Measurements from ENCODE around the gene FBXO28. TPM values are rescaled to one million over a fixed set of nuclear protein-coding genes. Genes with fewer than 3 reads are reported as not detected.

Gene FBXO28
- total RNA-seq, 1 donor, result 58.6 TPM

DNA sequence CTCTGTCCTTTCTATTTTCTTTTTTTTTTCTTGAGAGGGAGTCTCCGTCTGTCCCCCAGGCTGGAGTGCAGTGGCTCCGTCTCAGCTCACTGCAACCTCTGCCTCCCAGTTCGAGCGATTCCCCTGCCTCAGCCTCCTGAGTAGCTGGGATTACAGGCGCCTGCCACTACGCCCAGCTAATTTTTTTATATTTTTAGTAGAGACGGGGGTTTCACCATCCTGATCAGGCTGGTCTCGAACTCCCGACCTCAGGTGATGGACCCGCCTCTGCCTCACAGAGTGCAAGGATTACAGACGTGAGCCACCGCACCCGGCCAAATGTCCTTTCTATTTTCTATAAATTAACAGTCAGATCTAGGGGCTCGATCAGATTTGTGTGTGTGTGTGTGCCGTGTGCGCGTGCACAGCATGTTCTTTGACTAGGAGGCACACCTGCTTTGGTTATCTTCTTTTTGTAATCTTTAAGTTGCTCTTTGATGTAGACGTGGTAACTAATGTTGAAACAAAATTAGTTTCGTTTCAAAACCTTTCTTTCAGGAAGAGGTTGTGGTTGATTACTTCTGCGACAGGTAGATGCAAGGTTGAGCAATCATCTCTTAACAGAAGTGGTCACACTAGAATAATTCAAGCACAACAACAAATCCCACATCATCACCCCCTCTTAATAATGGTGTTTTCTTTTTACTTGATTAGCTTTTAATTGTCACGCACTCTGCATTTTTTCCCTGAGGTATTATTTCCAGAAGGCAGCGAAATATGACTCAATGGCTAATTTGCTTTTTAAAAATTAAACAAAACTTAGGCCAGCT lies 68.3 kb downstream of the FBXO28 start:
- H3K4me1 ChIP-seq (ENCODE audit: insufficient read depth, low read length), result peaks cover 45% of the 10 kb centered on the region
- peak overlapping the region; percentile 87 for H3K4me3 ChIP-seq (ENCODE audit: low read length)
- H3K9me3 ChIP-seq (ENCODE audit: low read depth, low read length), result no peaks in the 10 kb centered on the region
- H3K27me3 ChIP-seq (ENCODE audit: insufficient read depth, low read length), result no peaks in the 10 kb centered on the region

DNA sequence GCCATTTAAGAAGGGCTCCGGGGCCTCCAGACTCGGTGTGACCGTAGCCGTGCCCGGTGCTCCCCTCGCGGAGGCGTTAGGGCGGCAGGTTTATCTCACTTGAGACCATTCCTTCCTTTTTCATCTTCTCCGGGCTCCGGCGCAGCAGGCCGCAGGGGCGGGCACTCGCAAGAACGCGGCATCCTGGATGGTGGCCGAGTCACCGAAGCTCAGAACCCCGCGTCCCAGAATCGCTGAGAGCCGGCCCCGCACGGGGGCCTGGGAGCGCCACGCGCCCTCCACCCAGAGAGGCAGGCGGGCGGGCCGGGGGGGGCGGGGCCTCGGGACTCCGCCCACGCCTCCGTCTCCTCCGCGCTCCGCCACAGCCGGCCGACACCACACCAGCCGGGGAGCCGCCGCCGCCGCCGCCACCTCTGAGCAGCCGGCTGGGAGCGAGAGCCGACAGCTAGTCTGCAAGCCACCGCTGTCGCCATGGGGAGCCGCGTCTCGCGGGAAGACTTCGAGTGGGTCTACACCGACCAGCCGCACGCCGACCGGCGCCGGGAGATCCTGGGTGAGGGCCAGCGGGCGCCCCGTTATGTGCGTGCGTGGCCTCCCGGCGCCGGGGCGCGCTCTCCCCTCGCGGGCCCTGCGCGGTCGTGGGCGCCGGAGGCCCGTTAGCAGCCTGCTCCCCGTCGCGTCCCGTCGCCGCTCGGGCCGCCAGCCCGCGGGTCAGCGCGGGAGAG lies 69.1 kb downstream of the FBXO28 start, which contains the start of gene DEGS1:
Gene DEGS1, plus strand, starts transcription at position 375 of the 725 bp plus-strand sequence. Its CDS starts 97 bp downstream, at position 472.
- Histone ChIP-seq H3K4me3 (ENCODE audit: low read length) (peak within 1 kb of the TSS; percentile 87), H3K4me1 (ENCODE audit: insufficient read depth, low read length) (peaks cover 45% of the 10 kb centered on the region), H3K9me3 (ENCODE audit: low read depth, low read length) (no peaks in the 10 kb centered on the region), H3K27me3 (ENCODE audit: insufficient read depth, low read length) (no peaks in the 10 kb centered on the region)

DNA sequence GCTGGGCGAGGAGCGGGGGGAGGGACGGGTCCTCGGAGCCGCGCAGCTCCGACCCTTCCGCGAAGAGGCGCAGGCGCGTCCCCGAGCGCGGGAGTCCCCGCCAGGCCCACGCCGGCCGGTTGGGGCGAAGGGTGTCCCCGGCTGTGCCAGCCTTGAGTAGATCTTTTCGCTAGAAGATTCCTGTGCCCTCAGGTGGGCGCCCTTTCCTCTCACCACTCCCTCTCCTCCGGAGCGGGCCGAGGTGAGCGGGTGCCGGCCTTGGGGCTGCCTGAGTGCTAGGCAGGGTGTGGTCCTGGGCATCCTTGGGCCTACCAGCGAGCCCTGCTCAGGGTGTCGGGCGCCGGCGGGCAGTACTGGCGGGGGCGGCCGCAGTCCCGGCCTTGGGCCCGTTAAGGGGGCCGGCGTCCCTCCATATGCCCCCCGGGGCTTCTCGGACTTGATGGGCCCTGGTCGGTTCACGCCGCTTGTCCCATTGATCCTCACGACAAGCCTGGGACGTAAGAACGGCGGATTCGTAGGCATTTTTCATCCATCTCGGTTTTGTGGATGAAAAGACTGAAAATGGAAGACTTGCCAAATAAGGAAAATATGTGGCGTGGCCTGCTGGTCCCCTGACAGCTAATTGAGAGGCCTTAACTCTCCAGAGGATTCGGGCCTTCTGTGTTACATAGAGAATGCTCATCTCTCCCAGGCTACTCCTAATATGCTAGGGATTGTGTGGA lies 69.8 kb downstream of the FBXO28 start:
- Histone ChIP-seq H3K9me3 (ENCODE audit: low read depth, low read length) (no peaks in the 10 kb centered on the region), H3K4me3 (ENCODE audit: low read length) (peak overlapping the region; percentile 87), H3K27me3 (ENCODE audit: insufficient read depth, low read length) (no peaks in the 10 kb centered on the region), H3K4me1 (ENCODE audit: insufficient read depth, low read length) (peaks cover 45% of the 10 kb centered on the region)

DNA sequence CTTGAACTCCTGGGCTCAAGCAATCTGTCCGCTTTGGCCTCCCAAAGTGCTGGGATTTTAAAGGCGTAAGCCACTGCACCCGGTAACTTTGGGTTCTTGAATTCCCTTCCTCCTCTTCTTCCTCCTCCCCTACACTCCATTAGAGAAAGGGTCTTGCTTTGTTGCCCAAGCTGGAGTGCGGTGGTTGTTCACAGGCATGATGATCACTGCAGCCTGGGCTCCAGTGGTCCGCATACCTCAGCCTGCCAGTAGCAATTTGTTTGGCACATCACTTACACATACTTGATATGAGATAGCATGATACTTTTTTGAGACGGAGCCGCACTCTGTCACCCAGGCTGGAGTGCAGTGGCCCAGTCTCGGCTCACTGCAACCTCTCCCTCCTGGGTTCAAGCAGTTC lies 71.3 kb downstream of the FBXO28 start:
- Histone ChIP-seq H3K27me3 (ENCODE audit: insufficient read depth, low read length) (no peaks in the 10 kb centered on the region), H3K9me3 (ENCODE audit: low read depth, low read length) (no peaks in the 10 kb centered on the region), H3K4me1 (ENCODE audit: insufficient read depth, low read length) (peaks cover 48% of the 10 kb centered on the region), H3K4me3 (ENCODE audit: low read length) (no peak overlapping the region)

DNA sequence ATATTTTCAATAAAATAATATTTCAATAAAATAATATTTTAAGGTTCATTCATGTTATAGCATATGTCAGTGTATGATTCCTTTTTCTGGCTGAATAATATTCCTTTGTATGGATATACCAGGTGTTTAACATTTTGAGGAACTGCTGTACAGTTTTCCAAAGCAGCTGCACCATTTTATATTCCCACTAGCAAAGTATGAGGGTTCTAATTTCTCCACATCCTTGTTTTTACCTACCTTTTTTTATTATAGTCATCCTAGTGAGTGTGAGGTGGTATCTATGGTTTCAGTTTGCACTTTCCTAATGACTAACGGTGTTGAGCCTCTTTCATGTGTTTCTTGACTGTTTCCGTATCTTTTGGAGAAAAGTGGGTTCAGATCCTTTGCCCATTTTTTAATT lies 74.4 kb downstream of the FBXO28 start:
- Histone ChIP-seq H3K4me3 (ENCODE audit: low read length) (no peak overlapping the region), H3K4me1 (ENCODE audit: insufficient read depth, low read length) (peaks cover 31% of the 10 kb centered on the region), H3K27me3 (ENCODE audit: insufficient read depth, low read length) (no peaks in the 10 kb centered on the region), H3K9me3 (ENCODE audit: low read depth, low read length) (no peaks in the 10 kb centered on the region)

DNA sequence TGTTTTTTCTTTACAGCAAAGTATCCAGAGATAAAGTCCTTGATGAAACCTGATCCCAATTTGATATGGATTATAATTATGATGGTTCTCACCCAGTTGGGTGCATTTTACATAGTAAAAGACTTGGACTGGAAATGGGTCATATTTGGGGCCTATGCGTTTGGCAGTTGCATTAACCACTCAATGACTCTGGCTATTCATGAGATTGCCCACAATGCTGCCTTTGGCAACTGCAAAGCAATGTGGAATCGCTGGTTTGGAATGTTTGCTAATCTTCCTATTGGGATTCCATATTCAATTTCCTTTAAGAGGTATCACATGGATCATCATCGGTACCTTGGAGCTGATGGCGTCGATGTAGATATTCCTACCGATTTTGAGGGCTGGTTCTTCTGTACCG lies 75.7 kb downstream of the FBXO28 start:
- Histone ChIP-seq H3K4me3 (ENCODE audit: low read length) (no peak overlapping the region), H3K4me1 (ENCODE audit: insufficient read depth, low read length) (peaks cover 22% of the 10 kb centered on the region), H3K27me3 (ENCODE audit: insufficient read depth, low read length) (no peaks in the 10 kb centered on the region), H3K9me3 (ENCODE audit: low read depth, low read length) (no peaks in the 10 kb centered on the region)

DNA sequence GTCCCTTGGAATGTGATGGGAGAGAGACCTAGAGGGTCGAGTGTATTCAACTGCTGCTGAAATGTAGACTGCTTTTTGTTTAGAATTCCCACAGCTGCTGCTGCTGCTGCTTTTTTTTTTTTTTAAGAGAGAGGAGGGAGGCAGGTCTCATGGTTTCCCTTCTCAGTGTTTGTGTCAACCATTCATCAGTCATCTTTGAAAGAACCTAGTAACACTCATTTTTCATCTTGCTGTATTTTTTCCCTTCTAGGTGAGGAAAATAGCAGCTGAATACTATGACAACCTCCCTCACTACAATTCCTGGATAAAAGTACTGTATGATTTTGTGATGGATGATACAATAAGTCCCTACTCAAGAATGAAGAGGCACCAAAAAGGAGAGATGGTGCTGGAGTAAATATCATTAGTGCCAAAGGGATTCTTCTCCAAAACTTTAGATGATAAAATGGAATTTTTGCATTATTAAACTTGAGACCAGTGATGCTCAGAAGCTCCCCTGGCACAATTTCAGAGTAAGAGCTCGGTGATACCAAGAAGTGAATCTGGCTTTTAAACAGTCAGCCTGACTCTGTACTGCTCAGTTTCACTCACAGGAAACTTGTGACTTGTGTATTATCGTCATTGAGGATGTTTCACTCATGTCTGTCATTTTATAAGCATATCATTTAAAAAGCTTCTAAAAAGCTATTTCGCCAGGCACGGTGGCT lies 78.3 kb downstream of the FBXO28 start:
- Histone ChIP-seq H3K4me1 (ENCODE audit: insufficient read depth, low read length) (peaks cover 19% of the 10 kb centered on the region), H3K4me3 (ENCODE audit: low read length) (no peak overlapping the region), H3K9me3 (ENCODE audit: low read depth, low read length) (no peaks in the 10 kb centered on the region), H3K27me3 (ENCODE audit: insufficient read depth, low read length) (no peaks in the 10 kb centered on the region)

DNA sequence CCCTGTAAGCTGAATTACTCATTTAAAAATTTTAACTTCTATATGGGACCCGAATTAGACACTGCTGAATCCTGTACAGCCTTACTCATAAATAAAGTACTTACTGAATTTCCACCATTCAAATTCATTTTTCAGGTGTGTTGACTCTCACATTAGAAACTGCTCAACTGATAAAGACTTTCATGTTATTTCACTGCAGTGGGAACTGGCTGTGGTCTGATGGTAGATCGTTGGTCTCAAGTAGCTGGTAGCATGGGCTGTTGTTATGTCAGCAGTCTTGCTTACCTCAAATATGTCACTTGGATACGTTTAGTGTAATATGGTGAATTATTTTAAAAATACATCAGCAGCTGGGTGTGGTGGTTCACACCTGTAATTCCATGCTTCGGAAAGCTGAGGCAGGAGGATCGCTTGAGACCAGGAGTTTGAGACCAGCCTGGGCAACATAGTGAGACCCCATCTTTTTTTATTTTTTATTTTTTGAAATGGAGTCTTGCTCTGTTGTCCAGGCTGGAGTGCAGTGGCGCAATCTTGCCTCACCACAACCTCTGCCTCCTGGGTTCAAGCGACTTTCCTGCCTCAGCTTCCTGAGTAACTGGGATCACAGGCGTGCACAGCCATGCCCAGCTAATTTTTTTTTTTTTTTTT lies 79.5 kb downstream of the FBXO28 start:
- no peaks in the 10 kb centered on the region for H3K27me3 ChIP-seq (ENCODE audit: insufficient read depth, low read length)
- H3K4me1 ChIP-seq (ENCODE audit: insufficient read depth, low read length), result peaks cover 19% of the 10 kb centered on the region
- no peak overlapping the region for H3K4me3 ChIP-seq (ENCODE audit: low read length)
- no peaks in the 10 kb centered on the region for H3K9me3 ChIP-seq (ENCODE audit: low read depth, low read length)

DNA sequence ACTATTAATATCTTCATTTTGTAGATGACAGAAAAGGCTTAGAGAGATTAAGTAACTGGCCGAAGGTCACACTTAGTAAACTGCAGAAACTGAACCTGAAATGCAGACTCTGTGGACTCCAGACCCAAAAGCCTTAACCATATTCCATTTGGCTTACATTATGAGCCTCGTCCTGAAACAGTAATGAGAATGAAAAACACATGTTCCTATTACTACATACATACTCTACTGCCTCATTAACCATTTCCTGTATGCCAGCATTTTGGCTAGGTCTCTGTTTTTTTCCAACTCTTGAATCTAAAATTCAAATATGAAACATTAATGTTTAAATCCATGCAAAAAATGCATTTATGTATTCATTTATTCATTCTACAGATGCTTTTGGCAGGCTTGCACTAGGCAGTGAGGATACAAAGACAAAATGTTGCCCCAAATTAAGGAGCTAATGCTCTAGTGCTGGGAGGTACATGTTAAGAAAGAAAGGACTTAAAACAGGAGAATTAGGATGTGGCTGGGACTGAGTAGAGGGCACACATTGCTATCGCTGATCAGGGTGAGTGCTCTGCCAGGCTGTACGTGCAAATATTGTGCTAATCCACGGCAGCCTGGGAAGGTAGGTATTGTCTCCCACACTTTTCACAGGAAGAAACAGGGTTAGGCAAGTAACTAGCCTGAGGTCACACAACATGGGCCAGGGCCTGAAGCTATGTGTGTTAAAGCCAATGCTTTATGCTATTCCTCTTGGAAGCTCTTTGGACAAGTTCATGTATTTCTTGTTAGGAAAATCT lies 83.1 kb downstream of the FBXO28 start:
- Histone ChIP-seq H3K4me1 (ENCODE audit: insufficient read depth, low read length) (peaks cover 16% of the 10 kb centered on the region), H3K4me3 (ENCODE audit: low read length) (no peak overlapping the region), H3K9me3 (ENCODE audit: low read depth, low read length) (no peaks in the 10 kb centered on the region), H3K27me3 (ENCODE audit: insufficient read depth, low read length) (no peaks in the 10 kb centered on the region)

DNA sequence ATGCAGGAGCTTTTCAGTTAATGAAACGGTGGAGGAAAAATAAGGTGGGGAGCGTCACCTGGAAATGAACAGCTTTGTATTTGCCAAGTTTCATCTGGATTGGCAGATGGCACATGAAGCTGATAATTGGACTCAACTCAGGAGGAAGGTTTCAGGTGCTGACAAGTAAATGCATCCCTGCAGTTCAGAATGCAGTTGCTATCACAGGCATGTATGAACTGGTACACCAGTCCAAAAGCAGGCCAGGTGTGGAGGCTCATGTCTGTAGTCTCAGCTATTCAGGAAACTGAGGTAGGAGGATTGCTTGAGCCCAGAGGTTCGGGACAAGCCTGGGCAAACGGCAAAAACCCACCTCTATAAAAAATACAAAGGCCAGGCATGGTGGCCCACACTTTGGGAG lies 84.7 kb downstream of the FBXO28 start:
- no peak overlapping the region for H3K4me3 ChIP-seq (ENCODE audit: low read length)
- H3K4me1 ChIP-seq (ENCODE audit: insufficient read depth, low read length), result peaks cover 28% of the 10 kb centered on the region
- no peaks in the 10 kb centered on the region for H3K9me3 ChIP-seq (ENCODE audit: low read depth, low read length)
- H3K27me3 ChIP-seq (ENCODE audit: insufficient read depth, low read length), result no peaks in the 10 kb centered on the region

DNA sequence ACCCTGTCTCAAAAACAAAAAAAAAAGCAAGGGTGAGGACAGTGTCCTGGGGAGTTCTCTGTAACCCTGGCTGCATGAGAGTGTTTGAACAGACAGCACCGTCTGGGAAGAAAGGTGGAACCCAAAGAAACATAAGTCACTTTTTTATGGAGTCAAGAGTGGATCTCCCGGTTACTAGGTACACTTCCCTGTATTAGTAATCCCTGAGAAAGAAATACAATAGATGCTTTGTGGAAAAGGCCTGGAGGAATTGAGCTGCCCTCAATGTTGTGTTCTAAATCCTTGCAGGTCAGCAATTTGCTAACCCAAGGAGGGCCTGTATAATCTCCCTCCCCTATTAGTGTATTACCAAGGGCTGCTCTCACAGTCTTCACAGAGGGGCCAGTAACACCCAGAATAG lies 85.8 kb downstream of the FBXO28 start:
- Histone ChIP-seq H3K27me3 (ENCODE audit: insufficient read depth, low read length) (no peaks in the 10 kb centered on the region), H3K4me1 (ENCODE audit: insufficient read depth, low read length) (peaks cover 39% of the 10 kb centered on the region), H3K9me3 (ENCODE audit: low read depth, low read length) (no peaks in the 10 kb centered on the region), H3K4me3 (ENCODE audit: low read length) (no peak overlapping the region)

DNA sequence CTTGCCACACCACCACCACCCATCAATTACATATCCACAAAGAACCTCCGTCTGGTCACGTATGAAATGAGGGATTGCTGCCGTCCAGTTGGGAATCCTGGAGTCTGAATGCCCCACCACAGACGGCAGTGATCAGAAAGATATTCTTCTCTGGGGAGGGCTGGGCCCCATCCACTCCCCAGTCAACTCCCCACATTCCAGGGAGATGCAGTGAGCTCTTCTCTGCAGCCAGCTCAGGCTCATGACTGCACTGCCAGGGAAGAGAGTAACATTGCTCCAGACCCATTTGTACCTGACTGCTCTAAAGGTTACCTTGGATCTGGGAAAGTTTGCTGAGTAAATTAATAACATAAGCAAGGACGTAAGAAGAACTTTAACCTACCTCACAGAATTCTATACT lies 87.5 kb downstream of the FBXO28 start:
- Histone ChIP-seq H3K4me3 (ENCODE audit: low read length) (no peak overlapping the region), H3K9me3 (ENCODE audit: low read depth, low read length) (no peaks in the 10 kb centered on the region)

DNA sequence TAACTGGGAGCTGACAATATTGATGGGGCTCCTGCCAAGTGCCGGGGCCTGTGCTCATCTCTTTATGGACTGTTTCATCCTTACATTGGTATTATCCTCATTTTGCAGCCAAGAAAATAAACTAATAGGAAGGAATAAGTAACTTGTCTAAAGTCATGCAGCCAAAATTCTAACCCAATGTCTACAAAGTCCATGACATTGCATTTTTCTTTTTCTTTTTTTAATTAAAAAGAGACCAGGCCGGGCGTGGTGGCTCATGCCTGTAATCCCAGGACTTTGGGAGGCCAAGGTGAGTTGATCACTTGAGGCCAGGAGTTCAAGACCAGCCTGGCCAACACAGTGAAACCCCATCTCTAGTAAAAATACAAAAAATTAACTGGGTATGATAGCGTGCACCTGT lies 87.9 kb downstream of the FBXO28 start:
- Histone ChIP-seq H3K27me3 (ENCODE audit: insufficient read depth, low read length) (no peaks in the 10 kb centered on the region), H3K4me1 (ENCODE audit: insufficient read depth, low read length) (peaks cover 44% of the 10 kb centered on the region), H3K9me3 (ENCODE audit: low read depth, low read length) (no peaks in the 10 kb centered on the region), H3K4me3 (ENCODE audit: low read length) (no peak overlapping the region)

More for the DNA sequence above, 87.5 kb downstream of the FBXO28 start:
- H3K4me1 ChIP-seq (ENCODE audit: insufficient read depth, low read length), result peaks cover 47% of the 10 kb centered on the region
- H3K27me3 ChIP-seq (ENCODE audit: insufficient read depth, low read length), result no peaks in the 10 kb centered on the region
